GM12865 (cell line): Measurements from ENCODE around the gene NDUFAF5.

Experiments
- DNase-seq: peaks from one replicate; pipeline ENCODE4 v3.0.0; 2010; ENCODE audit warnings: low read depth
- H3K4me3 ChIP-seq: 2 replicates; pipeline ENCODE4 v1.5.1; 2011; ENCODE audit warnings: mild to moderate bottlenecking, low read depth, low read length, control low read depth
- CTCF ChIP-seq: IDR thresholded peaks from 2 replicates; pipeline ENCODE4 v1.5.1; 2011; ENCODE audit warnings: low read length, control low read depth, low read depth, inconsistent platforms; ENCODE audit not compliant: insufficient read depth; ENCODE audit errors: missing control alignments

Gene NDUFAF5

DNA sequence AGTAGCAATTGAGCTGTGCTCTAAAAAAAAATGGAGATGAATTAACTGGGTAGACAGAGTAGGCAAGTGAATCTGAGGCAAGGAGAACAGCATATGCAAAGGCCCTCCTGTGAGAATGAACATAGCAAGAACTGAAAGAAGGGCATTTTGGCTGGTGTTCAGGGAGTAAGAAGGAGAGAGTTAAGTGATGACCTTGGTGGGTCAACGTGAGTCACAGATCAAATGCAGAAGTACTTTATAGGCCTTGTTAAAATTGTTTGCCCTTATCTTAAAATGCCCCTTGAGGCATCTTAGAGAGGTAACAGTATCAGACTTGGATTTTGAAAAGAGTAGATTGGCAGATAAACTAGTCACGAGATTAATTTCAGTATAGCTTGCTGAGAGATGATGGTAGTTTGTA, 24.5 kb downstream of the NDUFAF5 start:
- no peak for TF ChIP-seq CTCF
- H3K4me3 ChIP-seq: no peak overlapping the region
- DNase-seq: no peak

DNA sequence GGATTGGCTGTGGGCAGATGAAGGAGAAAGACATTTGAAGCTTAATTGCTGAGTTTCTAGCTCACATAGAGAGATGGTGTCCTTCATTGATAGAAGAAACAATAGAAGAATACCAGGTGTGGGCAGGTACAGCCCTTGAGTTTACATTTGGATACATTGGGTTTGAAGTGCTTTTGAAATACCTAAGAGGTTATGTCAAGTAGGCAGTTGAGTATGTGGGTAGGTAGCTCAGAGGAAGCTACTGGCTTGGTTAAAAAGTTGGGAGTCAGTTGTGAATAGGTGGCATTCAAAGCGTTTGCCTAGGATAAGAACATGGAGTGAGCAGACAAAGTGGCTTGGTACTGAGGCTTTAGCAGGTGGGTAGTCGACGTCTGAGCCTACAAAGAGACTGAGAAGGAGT, 25.0 kb downstream of the NDUFAF5 start:
- TF ChIP-seq CTCF: no peak
- no peak overlapping the region for H3K4me3 ChIP-seq
- no peak for DNase-seq

DNA sequence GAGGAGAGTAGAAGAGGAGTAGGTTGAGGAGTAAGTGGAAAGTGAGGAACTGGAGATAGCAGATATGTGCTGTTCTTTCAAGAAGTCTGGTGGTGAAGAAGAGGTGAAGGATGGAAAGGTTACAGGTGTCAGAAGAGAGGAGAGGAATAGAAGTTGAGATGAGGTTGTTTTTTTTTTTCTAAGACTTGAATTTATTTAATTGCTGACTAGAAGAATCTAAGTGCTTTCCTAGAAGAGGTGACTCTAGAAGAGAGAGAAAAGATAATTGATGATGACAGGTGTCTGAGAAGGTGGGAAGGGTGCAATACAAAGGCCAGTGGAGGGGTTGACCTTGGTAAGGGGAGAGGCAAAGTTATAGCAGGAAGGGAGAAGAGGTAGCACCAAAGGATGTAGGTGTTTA, 25.6 kb downstream of the NDUFAF5 start:
- no peak for DNase-seq
- H3K4me3 ChIP-seq: no peak overlapping the region
- no peak for TF ChIP-seq CTCF

- DNase-seq: no peak
- no peak for TF ChIP-seq CTCF
- no peak overlapping the region for H3K4me3 ChIP-seq
These were observed 29.1 kb downstream of the NDUFAF5 start for GRCh38 chr20:13813910-13814309.

GRCh38 chr20:13814672-13815071, 29.8 kb downstream of the NDUFAF5 start:
- no peak for DNase-seq
- TF ChIP-seq CTCF: no peak

GRCh38 chr20:13816757-13817156, 31.9 kb downstream of the NDUFAF5 start:
- TF ChIP-seq CTCF: no peak
- DNase-seq: no peak
- no peak overlapping the region for H3K4me3 ChIP-seq

More at GRCh38 chr20:13814672-13815071, 29.8 kb downstream of the NDUFAF5 start:
- H3K4me3 ChIP-seq: no peak overlapping the region

- no peak overlapping the region for H3K4me3 ChIP-seq
- no peak for TF ChIP-seq CTCF
- no peak for DNase-seq
These were observed 32.5 kb downstream of the NDUFAF5 start for GRCh38 chr20:13817342-13817741.
